Activated T-helper 1 cell treated with anti-CD3 and anti-CD28 coated beads, Interleukin-12 subunit alpha, Interleukin-12 subunit beta, Interleukin-2, Interleukin-4 antibody, amounts not matched to agents 30 ng/mL and 10 ng/mL and 1 ng/mL, durations not matched to agents 14 hours and 24 hours and 36 hours (primary cell): ENCODE measurements around the gene TOMM7. TPM values are rescaled to one million over a fixed set of nuclear protein-coding genes. Genes with fewer than 3 reads are reported as not detected.
"Not testable (repeated sequence)": the region's sequence is repeated elsewhere in the genome, so short reads cannot be mapped to it uniquely, and the experiment has no call there.

ENCODE experiments used
- DNase-seq: peaks from one replicate; pipeline ENCODE4 v3.0.0; 2021; ENCODE audit warnings: low spot score
- H3K27ac Mint-ChIP-seq: one replicate; pipeline ENCODE4 v1.8.0; 2021; ENCODE audit warnings: mild to moderate bottlenecking, mixed read lengths
- H3K27me3 Mint-ChIP-seq: one replicate; pipeline ENCODE4 v1.8.0; 2022; ENCODE audit warnings: mild to moderate bottlenecking, moderate library complexity, mixed read lengths; ENCODE audit not compliant: insufficient read depth
- H3K36me3 Mint-ChIP-seq: one replicate; pipeline ENCODE4 v1.8.0; 2021; ENCODE audit warnings: low read depth, mixed read lengths
- H3K4me1 Mint-ChIP-seq: one replicate; pipeline ENCODE4 v1.8.0; 2021; ENCODE audit warnings: low read depth, mixed read lengths
- H3K4me3 Mint-ChIP-seq: one replicate; pipeline ENCODE4 v1.8.0; 2021; ENCODE audit warnings: mild to moderate bottlenecking, moderate library complexity, mixed read lengths
- H3K9me3 Mint-ChIP-seq: one replicate; pipeline ENCODE4 v1.8.0; 2021; ENCODE audit warnings: mixed read lengths
- intact Hi-C: fragments of 100-400 bp; cut with micrococcal nuclease; formaldehyde crosslinking; loops from one replicate; pipeline ENCODE4 v1.15.1; 2024
- total RNA-seq: library from RNA; stranded (reverse); gene quantifications from 2 replicates; pipeline ENCODE4 v1.2.3, GENCODE V29; 2022

TOMM7 gene
- total RNA-seq, 1 donor from 2014 or later, result 225 TPM

DNA sequence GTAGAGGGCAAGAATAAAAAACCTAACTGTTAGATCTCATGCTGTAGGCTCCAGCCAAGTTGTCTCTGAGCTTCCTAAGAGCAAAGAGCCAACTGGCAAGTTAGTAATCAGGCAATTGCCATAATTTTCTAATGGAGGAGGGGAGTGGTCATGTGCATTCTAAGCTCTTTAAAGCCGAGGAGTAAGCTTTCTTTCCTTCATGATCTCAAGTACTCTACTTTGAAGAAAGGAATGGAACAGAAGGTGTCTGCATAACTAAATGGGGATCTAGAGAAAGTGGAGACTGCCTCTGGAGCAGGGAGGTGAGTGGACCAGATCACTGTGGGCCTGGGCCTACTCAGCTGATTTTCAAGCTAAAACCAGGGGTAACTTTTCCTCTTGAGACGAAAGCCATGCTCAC is 37.7 kb upstream of the TOMM7 start:
- peaks cover 55% of the 10 kb centered on the region for H3K36me3 Mint-ChIP-seq
- no peaks in the 10 kb centered on the region for H3K9me3 Mint-ChIP-seq
- DNase-seq, result no peak
- H3K4me3 Mint-ChIP-seq, result no peak overlapping the region
- no peaks in the 10 kb centered on the region for H3K27me3 Mint-ChIP-seq
- intact Hi-C loops, result no loop called here
- no peak overlapping the region for H3K27ac Mint-ChIP-seq
- peaks cover 33% of the 10 kb centered on the region for H3K4me1 Mint-ChIP-seq

GRCh38 chr7:22859641-22860290 is 37.1 kb upstream of the TOMM7 start:
- Mint-ChIP-seq H3K4me3 (no peak overlapping the region), H3K36me3 (peaks cover 57% of the 10 kb centered on the region), H3K27ac (no peak overlapping the region), H3K27me3 (no peaks in the 10 kb centered on the region), H3K4me1 (peaks cover 36% of the 10 kb centered on the region), H3K9me3 (no peaks in the 10 kb centered on the region)
- intact Hi-C loops, result no loop called here
- no peak for DNase-seq

DNA sequence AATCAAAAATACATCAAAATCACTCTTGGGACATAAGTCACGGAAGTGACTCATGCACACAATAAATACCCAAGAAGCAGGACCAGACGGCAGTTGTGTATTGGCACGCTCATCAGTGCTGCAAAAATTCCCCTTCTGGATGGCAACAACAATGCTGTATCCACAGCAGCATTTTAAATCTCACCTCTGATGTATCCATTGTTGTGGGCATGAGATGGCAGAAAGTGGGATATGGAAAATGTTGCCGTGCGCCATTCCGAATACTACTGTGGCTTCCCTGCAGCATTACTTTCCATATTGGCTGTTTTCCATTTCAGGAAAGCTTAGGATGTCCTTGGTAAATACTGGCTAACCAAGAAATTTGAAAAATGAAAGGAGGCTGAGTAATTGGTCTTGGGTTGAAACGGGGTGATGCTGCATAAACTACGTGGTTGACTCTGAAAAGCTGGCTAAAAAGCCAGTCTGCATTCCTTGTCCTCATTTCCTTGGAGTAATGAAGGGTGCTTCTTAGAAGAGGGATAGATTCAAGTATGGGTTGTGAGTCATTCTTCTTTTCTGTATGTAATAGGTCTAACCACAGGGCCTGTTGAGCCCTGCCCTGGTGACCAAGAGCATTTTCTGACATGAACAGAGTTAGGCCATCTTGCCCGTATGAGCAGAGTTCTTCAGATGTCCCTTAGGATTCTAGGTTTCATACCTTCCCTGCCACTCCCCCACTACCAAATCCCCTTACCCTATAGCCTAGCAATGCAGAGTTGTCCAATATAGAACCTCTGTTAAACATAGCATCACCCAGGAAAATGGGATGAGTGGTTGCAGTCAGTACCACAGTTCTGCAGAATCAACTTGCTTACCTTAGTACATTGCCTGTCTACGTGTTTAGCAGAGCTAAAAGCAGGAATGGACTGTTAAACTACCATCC is 36.3 kb upstream of the TOMM7 start:
- DNase-seq, result no peak
- Mint-ChIP-seq H3K36me3 (peaks cover 55% of the 10 kb centered on the region), H3K9me3 (no peaks in the 10 kb centered on the region), H3K4me3 (no peak overlapping the region), H3K4me1 (peaks cover 36% of the 10 kb centered on the region), H3K27me3 (no peaks in the 10 kb centered on the region), H3K27ac (peak overlapping the region; percentile 71)
- intact Hi-C loops, result no loop called here

- peaks cover 41% of the 10 kb centered on the region for H3K4me1 Mint-ChIP-seq
- peak overlapping the region; percentile 56 for H3K27ac Mint-ChIP-seq
- no peak for DNase-seq
- H3K9me3 Mint-ChIP-seq, result no peaks in the 10 kb centered on the region
- H3K4me3 Mint-ChIP-seq, result no peak overlapping the region
- intact Hi-C loops, result no loop called here
- H3K27me3 Mint-ChIP-seq, result peaks cover 1% of the 10 kb centered on the region
- peaks cover 55% of the 10 kb centered on the region for H3K36me3 Mint-ChIP-seq
Observed at GRCh38 chr7:22858274-22858639, 35.6 kb upstream of the TOMM7 start.

DNA sequence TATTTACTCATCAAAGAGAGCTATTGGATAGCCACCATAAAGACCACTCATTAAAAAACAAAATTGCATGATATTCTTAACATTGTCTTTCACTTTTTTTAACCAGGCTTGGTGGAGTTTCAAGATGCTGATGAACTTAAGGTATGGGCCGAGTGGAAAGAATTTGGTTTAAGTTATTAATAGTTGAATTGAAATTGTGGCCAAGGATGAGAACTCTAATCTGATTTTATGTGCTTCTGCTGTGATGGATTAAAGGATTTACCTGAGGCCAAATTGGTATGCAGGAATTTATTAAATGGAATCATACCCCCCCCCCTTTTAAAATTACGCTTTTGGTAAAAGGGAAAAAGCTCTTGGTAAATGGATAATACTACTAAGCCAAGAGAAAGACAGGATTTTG is 33.8 kb upstream of the TOMM7 start:
- H3K4me3 Mint-ChIP-seq, result peak overlapping the region; percentile 72
- H3K4me1 Mint-ChIP-seq, result peaks cover 43% of the 10 kb centered on the region
- H3K36me3 Mint-ChIP-seq, result peaks cover 47% of the 10 kb centered on the region
- peak overlapping the region; percentile 59 for H3K27ac Mint-ChIP-seq
- intact Hi-C loops, result no loop called here
- no peak for DNase-seq
- no peaks in the 10 kb centered on the region for H3K9me3 Mint-ChIP-seq
- peaks cover 3% of the 10 kb centered on the region for H3K27me3 Mint-ChIP-seq

DNA sequence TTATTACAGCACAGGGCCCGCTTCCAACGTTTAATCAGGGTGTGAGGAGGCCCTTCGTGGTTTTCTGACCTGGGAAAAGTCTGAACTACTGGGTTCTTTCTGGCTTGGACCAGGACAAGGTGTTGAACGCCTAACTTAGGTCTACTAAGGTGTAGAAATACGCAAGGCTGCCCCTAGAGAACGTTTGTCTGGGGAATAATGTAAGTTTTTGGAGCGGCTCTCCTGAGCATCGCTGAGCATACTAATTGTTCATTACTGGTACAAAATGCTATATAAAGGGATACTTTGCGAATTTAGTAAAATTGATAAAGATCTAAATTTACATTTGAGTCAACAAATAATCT is 32.4 kb upstream of the TOMM7 start:
- Mint-ChIP-seq H3K27ac (peak overlapping the region; percentile 96), H3K36me3 (peaks cover 36% of the 10 kb centered on the region), H3K9me3 (no peaks in the 10 kb centered on the region), H3K4me3 (peak overlapping the region; percentile 98), H3K4me1 (peaks cover 38% of the 10 kb centered on the region), H3K27me3 (peaks cover 3% of the 10 kb centered on the region)
- no peak for DNase-seq
- intact Hi-C loops, result loop anchor here (2.0 kb wide), 1 partner anchor 294 kb away; no protein-coding TSS in a partner anchor

- H3K4me1 Mint-ChIP-seq, result peaks cover 34% of the 10 kb centered on the region
- H3K27me3 Mint-ChIP-seq, result peaks cover 3% of the 10 kb centered on the region
- peak; percentile 75 for DNase-seq
- peak overlapping the region; percentile 96 for H3K27ac Mint-ChIP-seq
- no peaks in the 10 kb centered on the region for H3K9me3 Mint-ChIP-seq
- intact Hi-C loops, result loop anchor here (1.0 to 5.0 kb wide), 9 partner anchors 31 to 327 kb away; partner anchors contain the start of genes HYCC1 and TOMM7
- peak overlapping the region; percentile 98 for H3K4me3 Mint-ChIP-seq
- peaks cover 31% of the 10 kb centered on the region for H3K36me3 Mint-ChIP-seq
Observed at GRCh38 chr7:22854158-22855048, 31.8 kb upstream of the TOMM7 start.

GRCh38 chr7:22853674-22854157 is 31.1 kb upstream of the TOMM7 start:
- intact Hi-C loops, result loop anchor here (1.0 to 5.0 kb wide), 9 partner anchors 31 to 328 kb away; partner anchors contain the start of genes HYCC1 and TOMM7
- H3K4me1 Mint-ChIP-seq, result peaks cover 28% of the 10 kb centered on the region
- peaks cover 26% of the 10 kb centered on the region for H3K36me3 Mint-ChIP-seq
- no peaks in the 10 kb centered on the region for H3K9me3 Mint-ChIP-seq
- peak overlapping the region; percentile 89 for H3K4me3 Mint-ChIP-seq
- H3K27ac Mint-ChIP-seq, result peak overlapping the region; percentile 94
- peaks cover 3% of the 10 kb centered on the region for H3K27me3 Mint-ChIP-seq
- DNase-seq, result peak; percentile 58

DNA sequence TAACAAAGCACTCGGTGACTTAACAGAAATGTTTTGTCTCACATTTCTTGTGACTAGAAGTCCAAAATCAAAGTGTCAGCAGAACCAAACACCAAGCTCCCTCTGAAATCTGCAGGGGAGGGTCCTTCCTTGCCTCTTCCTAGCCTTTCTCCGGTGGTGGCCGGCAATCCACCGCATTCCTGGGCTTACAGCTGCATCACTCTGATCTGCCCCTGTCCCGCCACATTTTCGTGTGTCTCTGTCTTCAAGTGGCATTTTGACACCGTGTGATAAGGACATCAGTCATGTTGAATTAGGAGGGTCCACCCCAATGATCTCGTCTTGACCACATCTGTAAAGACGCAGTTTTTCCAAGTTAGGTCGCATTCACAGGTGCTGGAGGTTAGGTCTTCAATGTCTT is 30.5 kb upstream of the TOMM7 start:
- H3K4me3 Mint-ChIP-seq, result peak overlapping the region; percentile 89
- H3K27ac Mint-ChIP-seq, result no peak overlapping the region
- peaks cover 3% of the 10 kb centered on the region for H3K27me3 Mint-ChIP-seq
- no peaks in the 10 kb centered on the region for H3K9me3 Mint-ChIP-seq
- DNase-seq, result no peak
- H3K4me1 Mint-ChIP-seq, result peaks cover 22% of the 10 kb centered on the region
- H3K36me3 Mint-ChIP-seq, result peaks cover 20% of the 10 kb centered on the region
- intact Hi-C loops, result loop anchor here (5.0 kb wide), 1 partner anchor 84 kb away; no protein-coding TSS in a partner anchor

- peaks cover 3% of the 10 kb centered on the region for H3K27me3 Mint-ChIP-seq
- DNase-seq, result no peak
- peaks cover 15% of the 10 kb centered on the region for H3K4me1 Mint-ChIP-seq
- peaks cover 9% of the 10 kb centered on the region for H3K36me3 Mint-ChIP-seq
- H3K9me3 Mint-ChIP-seq, result no peaks in the 10 kb centered on the region
- intact Hi-C loops, result loop anchor here (5.0 kb wide), 1 partner anchor 86 kb away; no protein-coding TSS in a partner anchor
- H3K27ac Mint-ChIP-seq, result no peak overlapping the region
- H3K4me3 Mint-ChIP-seq, result no peak overlapping the region
Observed at GRCh38 chr7:22851145-22851544, 28.5 kb upstream of the TOMM7 start.

DNA sequence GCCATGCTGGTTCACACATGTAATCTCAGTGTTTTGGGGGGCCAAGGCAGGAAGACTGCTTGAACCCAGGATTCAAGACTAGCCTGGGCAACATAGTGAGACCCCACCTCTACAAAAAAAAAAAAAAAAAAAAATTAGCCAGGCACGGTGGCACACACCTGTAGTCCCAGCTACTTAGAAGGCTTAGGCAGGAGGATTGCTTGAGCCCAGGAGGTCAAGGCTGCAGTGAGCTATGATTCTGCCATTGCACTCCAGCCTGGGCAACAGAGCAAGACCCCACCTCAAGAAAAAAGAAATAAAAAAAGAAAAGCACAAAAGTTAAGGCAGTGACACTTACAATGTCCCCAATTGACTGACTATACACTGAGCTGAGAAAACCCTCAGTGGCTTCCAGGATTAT is 27.7 kb upstream of the TOMM7 start:
- not testable (repeated sequence) for H3K27me3 Mint-ChIP-seq, H3K9me3 Mint-ChIP-seq, H3K4me3 Mint-ChIP-seq, H3K36me3 Mint-ChIP-seq, DNase-seq, H3K27ac Mint-ChIP-seq
- peaks cover 11% of the 10 kb centered on the region for H3K4me1 Mint-ChIP-seq
- intact Hi-C loops, result loop anchor here (5.0 kb wide), 1 partner anchor 87 kb away; no protein-coding TSS in a partner anchor

- no peaks in the 10 kb centered on the region for H3K9me3 Mint-ChIP-seq
- intact Hi-C loops, result loop anchor here (5.0 kb wide), 1 partner anchor 88 kb away; no protein-coding TSS in a partner anchor
- no peak overlapping the region for H3K4me3 Mint-ChIP-seq
- H3K4me1 Mint-ChIP-seq, result peaks cover 7% of the 10 kb centered on the region
- peaks cover 2% of the 10 kb centered on the region for H3K36me3 Mint-ChIP-seq
- H3K27me3 Mint-ChIP-seq, result peaks cover 3% of the 10 kb centered on the region
- DNase-seq, result no peak
- no peak overlapping the region for H3K27ac Mint-ChIP-seq
Observed at GRCh38 chr7:22849662-22850061, 27.0 kb upstream of the TOMM7 start.
